T-helper 2 cell treated with Interferon-gamma antibody and Interleukin-4, amounts not matched to agents 5 μg/mL and 100 μg/mL, for 36 hours (primary cell): ENCODE data around the gene LRRC7.

Experiments used
- DNase-seq: peaks from one replicate; pipeline ENCODE4 v3.0.0; 2021; ENCODE audit warnings: low spot score
- H3K27ac Mint-ChIP-seq: one replicate; pipeline ENCODE4 v1.8.0; 2021; ENCODE audit warnings: mild to moderate bottlenecking, mixed read lengths
- H3K27me3 Mint-ChIP-seq: one replicate; pipeline ENCODE4 v1.8.0; 2021; ENCODE audit warnings: low read depth, mixed read lengths
- H3K36me3 Mint-ChIP-seq: one replicate; pipeline ENCODE4 v1.8.0; 2021; ENCODE audit warnings: low read depth, mixed read lengths
- H3K4me1 Mint-ChIP-seq: one replicate; pipeline ENCODE4 v1.8.0; 2021; ENCODE audit warnings: low read depth, mixed read lengths
- H3K4me3 Mint-ChIP-seq: one replicate; pipeline ENCODE4 v1.8.0; 2022; ENCODE audit warnings: mild to moderate bottlenecking, moderate library complexity, mixed read lengths
- H3K9me3 Mint-ChIP-seq: one replicate; pipeline ENCODE4 v1.8.0; 2021; ENCODE audit warnings: mixed read lengths

LRRC7 gene

DNA sequence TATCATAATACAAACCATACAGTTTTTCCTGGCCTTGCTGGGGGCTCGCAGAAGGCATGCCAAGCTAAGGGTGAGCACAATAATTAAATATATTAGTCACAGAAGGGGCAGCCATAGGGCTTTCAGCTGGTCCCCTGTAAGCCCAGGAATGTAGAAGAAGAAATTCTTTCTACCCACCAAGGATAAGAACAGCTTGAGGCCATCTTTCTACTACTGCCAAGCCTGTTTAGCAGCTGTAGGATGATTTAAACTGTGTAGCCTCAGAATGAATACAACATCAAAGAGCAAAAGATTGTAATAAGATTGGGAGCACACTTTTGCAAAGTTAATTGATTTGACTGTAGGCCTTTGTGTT, 171.5 kb downstream of the LRRC7 start:
- H3K4me3 Mint-ChIP-seq, result no peak overlapping the region
- no peaks in the 10 kb centered on the region for H3K36me3 Mint-ChIP-seq
- H3K27ac Mint-ChIP-seq, result no peak overlapping the region
- no peaks in the 10 kb centered on the region for H3K27me3 Mint-ChIP-seq
- no peaks in the 10 kb centered on the region for H3K9me3 Mint-ChIP-seq
- no peak for DNase-seq
- H3K4me1 Mint-ChIP-seq, result no peaks in the 10 kb centered on the region

DNA sequence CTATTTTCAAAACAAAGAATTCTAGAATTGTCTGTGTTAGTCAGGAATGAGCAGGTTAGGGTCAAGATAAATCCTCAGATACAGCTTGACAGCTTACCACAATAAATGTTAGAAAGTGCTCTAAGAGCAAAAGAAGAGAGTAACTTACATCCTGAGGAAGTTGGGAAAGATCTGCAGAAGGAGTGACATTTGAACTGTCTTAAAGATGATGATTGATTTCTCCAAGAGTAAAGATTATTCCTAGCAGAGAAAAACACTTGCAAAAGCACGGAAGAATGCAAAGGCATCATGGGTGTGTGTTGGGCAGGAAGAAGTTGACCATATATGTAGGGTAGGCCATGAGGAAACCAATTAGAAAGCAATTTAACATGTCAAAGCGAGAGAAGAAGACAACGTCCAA, 175.4 kb downstream of the LRRC7 start:
- no peak overlapping the region for H3K4me3 Mint-ChIP-seq
- no peaks in the 10 kb centered on the region for H3K9me3 Mint-ChIP-seq
- no peaks in the 10 kb centered on the region for H3K27me3 Mint-ChIP-seq
- no peak for DNase-seq
- no peaks in the 10 kb centered on the region for H3K36me3 Mint-ChIP-seq
- H3K27ac Mint-ChIP-seq, result no peak overlapping the region
- H3K4me1 Mint-ChIP-seq, result no peaks in the 10 kb centered on the region

DNA sequence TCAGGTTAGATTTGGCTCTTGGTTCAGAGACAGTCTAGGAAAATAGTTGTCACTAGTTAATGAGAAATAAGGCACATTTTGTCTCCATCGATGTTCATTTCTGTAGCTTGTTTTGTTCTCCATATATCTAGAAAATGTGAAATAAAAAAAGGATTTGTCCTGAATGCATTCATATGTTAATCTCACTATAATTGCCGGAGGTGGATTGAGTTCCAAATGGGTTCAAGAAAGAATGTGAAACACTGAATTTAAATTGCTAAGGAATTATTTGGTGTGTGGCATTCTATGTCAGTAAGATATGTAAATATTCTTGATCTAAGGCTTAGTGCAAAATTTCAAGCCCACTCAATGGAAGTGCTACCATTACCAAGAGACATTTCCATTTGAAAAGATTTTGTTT, 176.7 kb downstream of the LRRC7 start:
- no peaks in the 10 kb centered on the region for H3K36me3 Mint-ChIP-seq
- no peak overlapping the region for H3K27ac Mint-ChIP-seq
- H3K27me3 Mint-ChIP-seq, result no peaks in the 10 kb centered on the region
- no peak overlapping the region for H3K4me3 Mint-ChIP-seq
- DNase-seq, result no peak
- H3K9me3 Mint-ChIP-seq, result no peaks in the 10 kb centered on the region
- H3K4me1 Mint-ChIP-seq, result no peaks in the 10 kb centered on the region

- DNase-seq, result no peak
- H3K4me1 Mint-ChIP-seq, result no peaks in the 10 kb centered on the region
- H3K36me3 Mint-ChIP-seq, result no peaks in the 10 kb centered on the region
- no peak overlapping the region for H3K27ac Mint-ChIP-seq
- no peaks in the 10 kb centered on the region for H3K27me3 Mint-ChIP-seq
- no peak overlapping the region for H3K4me3 Mint-ChIP-seq
- H3K9me3 Mint-ChIP-seq, result no peaks in the 10 kb centered on the region
These were observed 179.5 kb downstream of the LRRC7 start for GRCh38 chr1:69747207-69747606.

GRCh38 chr1:69750638-69751037, 182.9 kb downstream of the LRRC7 start:
- H3K9me3 Mint-ChIP-seq, result no peaks in the 10 kb centered on the region
- no peaks in the 10 kb centered on the region for H3K4me1 Mint-ChIP-seq
- no peak overlapping the region for H3K27ac Mint-ChIP-seq
- no peaks in the 10 kb centered on the region for H3K36me3 Mint-ChIP-seq
- no peak overlapping the region for H3K4me3 Mint-ChIP-seq
- H3K27me3 Mint-ChIP-seq, result no peaks in the 10 kb centered on the region
- DNase-seq, result no peak

DNA sequence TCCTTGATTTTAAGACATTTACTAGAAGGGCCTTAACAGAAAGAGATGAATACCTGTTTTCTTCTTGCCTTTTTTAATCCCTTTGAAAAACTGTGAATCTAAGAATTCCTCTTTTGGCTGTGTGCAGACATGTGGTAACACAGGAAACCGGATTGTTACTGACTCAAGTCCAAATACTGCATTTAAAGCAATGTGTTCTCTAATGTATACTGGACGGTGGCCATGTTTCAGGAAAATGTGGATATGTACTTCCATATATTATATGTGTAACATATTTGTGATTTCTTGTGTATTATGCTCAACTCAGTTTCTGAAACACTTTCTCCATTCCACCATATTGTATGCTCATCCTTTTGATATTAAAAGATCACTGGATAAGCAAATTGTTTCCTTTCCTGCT, 185.1 kb downstream of the LRRC7 start:
- no peaks in the 10 kb centered on the region for H3K36me3 Mint-ChIP-seq
- no peaks in the 10 kb centered on the region for H3K4me1 Mint-ChIP-seq
- no peaks in the 10 kb centered on the region for H3K27me3 Mint-ChIP-seq
- H3K27ac Mint-ChIP-seq, result no peak overlapping the region
- DNase-seq, result no peak
- H3K9me3 Mint-ChIP-seq, result no peaks in the 10 kb centered on the region
- no peak overlapping the region for H3K4me3 Mint-ChIP-seq

- Mint-ChIP-seq H3K27ac (no peak overlapping the region), H3K27me3 (no peaks in the 10 kb centered on the region)
These were observed 186.8 kb downstream of the LRRC7 start for GRCh38 chr1:69754521-69754920.

GRCh38 chr1:69755647-69756046, 187.9 kb downstream of the LRRC7 start:
- no peak for DNase-seq
- no peaks in the 10 kb centered on the region for H3K27me3 Mint-ChIP-seq
- H3K9me3 Mint-ChIP-seq, result no peaks in the 10 kb centered on the region
- no peaks in the 10 kb centered on the region for H3K36me3 Mint-ChIP-seq
- no peaks in the 10 kb centered on the region for H3K4me1 Mint-ChIP-seq
- no peak overlapping the region for H3K27ac Mint-ChIP-seq
- H3K4me3 Mint-ChIP-seq, result no peak overlapping the region

More at GRCh38 chr1:69754521-69754920, 186.8 kb downstream of the LRRC7 start:
- H3K4me1 Mint-ChIP-seq, result no peaks in the 10 kb centered on the region
- H3K36me3 Mint-ChIP-seq, result no peaks in the 10 kb centered on the region
- no peak for DNase-seq
- no peaks in the 10 kb centered on the region for H3K9me3 Mint-ChIP-seq
- no peak overlapping the region for H3K4me3 Mint-ChIP-seq

- no peaks in the 10 kb centered on the region for H3K27me3 Mint-ChIP-seq
- H3K4me1 Mint-ChIP-seq, result no peaks in the 10 kb centered on the region
- H3K9me3 Mint-ChIP-seq, result no peaks in the 10 kb centered on the region
- H3K36me3 Mint-ChIP-seq, result no peaks in the 10 kb centered on the region
- DNase-seq, result no peak
- H3K27ac Mint-ChIP-seq, result no peak overlapping the region
- no peak overlapping the region for H3K4me3 Mint-ChIP-seq
These were observed 198.2 kb downstream of the LRRC7 start for GRCh38 chr1:69765951-69766350.

GRCh38 chr1:69766431-69767180, 198.9 kb downstream of the LRRC7 start:
- H3K9me3 Mint-ChIP-seq, result no peaks in the 10 kb centered on the region
- H3K36me3 Mint-ChIP-seq, result no peaks in the 10 kb centered on the region
- no peak for DNase-seq
- H3K27me3 Mint-ChIP-seq, result no peaks in the 10 kb centered on the region
- no peak overlapping the region for H3K27ac Mint-ChIP-seq
- H3K4me1 Mint-ChIP-seq, result no peaks in the 10 kb centered on the region
- no peak overlapping the region for H3K4me3 Mint-ChIP-seq

DNA sequence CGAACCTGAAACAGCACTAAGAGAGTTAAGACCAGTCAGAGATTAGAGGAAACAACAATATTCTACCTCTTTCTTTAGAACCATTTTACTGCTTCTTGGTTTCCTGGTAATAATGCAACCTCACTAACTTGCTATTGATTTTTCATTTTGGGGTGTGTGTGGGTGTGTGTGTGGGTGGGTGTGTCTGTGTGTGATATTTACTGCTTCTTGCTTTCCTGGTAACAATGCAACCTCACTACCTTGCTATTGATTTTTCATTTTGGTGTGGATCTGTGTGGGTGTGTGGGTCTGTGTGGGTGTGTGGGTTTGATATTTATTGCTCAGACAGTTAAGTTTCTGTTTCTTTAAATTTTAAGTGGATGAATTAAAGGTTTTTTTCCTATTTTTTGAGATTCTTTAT, 208.8 kb downstream of the LRRC7 start:
- peak; percentile 5 for DNase-seq
- Mint-ChIP-seq H3K4me1 (no peaks in the 10 kb centered on the region), H3K27me3 (no peaks in the 10 kb centered on the region), H3K27ac (no peak overlapping the region), H3K4me3 (no peak overlapping the region), H3K9me3 (no peaks in the 10 kb centered on the region), H3K36me3 (no peaks in the 10 kb centered on the region)

DNA sequence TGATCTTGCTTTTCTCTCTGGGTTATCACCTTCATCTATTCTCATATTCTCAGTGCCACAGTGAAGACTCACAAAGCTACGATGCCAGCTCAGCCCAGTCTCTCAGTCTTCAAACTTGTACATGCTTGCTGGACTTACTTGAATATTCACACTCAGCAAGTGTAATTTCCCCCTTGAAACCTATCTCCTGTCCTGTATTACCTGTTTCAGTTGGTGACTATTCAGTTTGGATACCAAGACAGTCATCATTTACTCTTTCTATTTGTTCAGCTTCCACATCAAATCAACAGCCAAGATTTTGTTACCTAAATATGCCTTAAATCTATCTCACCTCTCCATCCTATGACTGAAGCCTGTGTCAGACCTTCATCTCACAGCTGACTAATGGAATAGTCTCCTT, 209.7 kb downstream of the LRRC7 start:
- no peaks in the 10 kb centered on the region for H3K36me3 Mint-ChIP-seq
- H3K27me3 Mint-ChIP-seq, result no peaks in the 10 kb centered on the region
- H3K9me3 Mint-ChIP-seq, result no peaks in the 10 kb centered on the region
- no peak overlapping the region for H3K4me3 Mint-ChIP-seq
- H3K27ac Mint-ChIP-seq, result no peak overlapping the region
- no peaks in the 10 kb centered on the region for H3K4me1 Mint-ChIP-seq
- no peak for DNase-seq

- H3K9me3 Mint-ChIP-seq, result no peaks in the 10 kb centered on the region
- H3K36me3 Mint-ChIP-seq, result no peaks in the 10 kb centered on the region
- H3K27me3 Mint-ChIP-seq, result no peaks in the 10 kb centered on the region
- DNase-seq, result no peak
- no peaks in the 10 kb centered on the region for H3K4me1 Mint-ChIP-seq
- H3K4me3 Mint-ChIP-seq, result no peak overlapping the region
- no peak overlapping the region for H3K27ac Mint-ChIP-seq
These were observed 210.2 kb downstream of the LRRC7 start for GRCh38 chr1:69777971-69778370.

DNA sequence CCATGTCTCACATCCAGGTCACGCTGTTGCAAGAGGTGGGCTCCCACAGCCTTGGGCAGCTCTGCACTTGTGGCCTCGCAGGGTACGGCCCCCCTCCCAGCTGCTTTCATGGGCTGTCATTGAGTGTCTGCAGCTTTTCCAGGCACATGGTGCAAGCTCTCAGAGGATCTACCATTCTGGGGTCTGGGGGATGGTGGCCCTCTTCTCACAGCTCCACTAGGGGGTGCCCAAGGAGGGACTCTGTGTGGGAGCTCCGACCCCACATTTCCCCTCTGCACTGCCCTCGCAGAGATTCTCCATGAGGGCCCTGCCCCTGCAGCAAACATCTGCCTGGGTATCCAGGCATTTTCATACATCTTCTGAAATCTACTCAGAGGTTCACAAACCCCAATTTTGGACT, 219.4 kb downstream of the LRRC7 start:
- Mint-ChIP-seq H3K27ac (no peak overlapping the region), H3K4me1 (no peaks in the 10 kb centered on the region), H3K27me3 (no peaks in the 10 kb centered on the region), H3K36me3 (no peaks in the 10 kb centered on the region), H3K4me3 (no peak overlapping the region), H3K9me3 (no peaks in the 10 kb centered on the region)
- DNase-seq, result no peak

DNA sequence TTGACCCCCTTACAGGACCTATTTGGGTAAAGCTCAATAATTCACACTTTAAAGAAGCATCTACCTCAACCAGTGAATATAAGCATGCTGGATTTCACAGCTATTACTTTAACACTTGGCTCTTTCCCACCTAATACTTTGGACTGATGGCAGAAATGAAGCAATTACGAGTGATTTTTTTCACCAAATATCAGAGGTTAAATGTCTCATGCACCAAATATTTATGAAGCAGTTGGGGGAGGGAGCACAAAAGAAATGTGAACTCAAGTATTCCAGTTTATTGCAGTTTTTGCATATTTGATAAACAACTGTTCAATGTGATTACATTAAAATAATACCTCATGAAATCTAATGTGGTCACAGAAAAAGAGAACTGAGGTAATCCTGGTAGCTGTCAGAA, 223.6 kb downstream of the LRRC7 start:
- DNase-seq, result no peak
- Mint-ChIP-seq H3K4me3 (no peak overlapping the region), H3K4me1 (no peaks in the 10 kb centered on the region), H3K27me3 (no peaks in the 10 kb centered on the region), H3K36me3 (no peaks in the 10 kb centered on the region), H3K9me3 (no peaks in the 10 kb centered on the region), H3K27ac (no peak overlapping the region)
